ENCODE results near the gene NPC1L1. TPM values are rescaled to one million over a fixed set of nuclear protein-coding genes. Genes with fewer than 3 reads are reported as not detected.

The NPC1L1 gene
- polyA plus RNA-seq, 1 donor (not counting 4 experiments of a cell fraction or from before 2014, with no cell fraction given), result 0.01 TPM

DNA sequence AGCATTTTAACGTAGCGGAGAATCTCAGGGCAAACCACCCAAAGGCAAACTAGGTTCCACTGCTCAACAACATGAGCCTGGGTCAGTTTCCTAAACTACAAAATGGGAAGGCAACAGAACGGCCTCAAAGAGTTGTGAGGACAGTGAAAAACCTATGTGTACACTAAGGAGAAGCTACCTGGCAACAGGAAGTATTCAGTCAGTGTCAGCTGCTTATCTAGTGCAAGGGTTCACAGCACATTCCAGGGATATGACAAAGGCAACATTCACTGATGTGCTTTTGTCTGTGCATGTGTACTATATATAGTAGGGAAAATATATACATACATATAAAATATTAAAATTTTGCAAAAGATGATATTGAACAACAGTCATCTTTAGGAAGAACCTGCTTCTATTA, 67.8 kb downstream of the NPC1L1 start:
- peak overlapping the region in 2 of 3 experiments; percentile 2 to 5 for H3K4me3 ChIP-seq (ENCODE audit: control insufficient read depth in 2 of 3, extremely low read depth in 1 of 3, insufficient read depth in 2 of 3, low read depth in 1 of 3, low read length in 3 of 3)
- dilution Hi-C loops (cut with MboI; ENCODE audit: extremely low pct_ligation_motif_present, low sequenced_read_pairs), result no loop called here
- H3K9me1 ChIP-seq (ENCODE audit: control insufficient read depth, extremely low read depth, insufficient read depth, low read length), result no peaks in the 10 kb centered on the region
- FAIRE-seq (peak; percentile 93), DNase-seq (ENCODE audit: low read depth, low spot score) (peak; percentile 7)
- peaks cover 70% of the 10 kb centered on the region for H3K79me2 ChIP-seq (ENCODE audit: control insufficient read depth, insufficient read depth, low read length)
- H3K9me3 ChIP-seq (ENCODE audit: control insufficient read depth, low read depth, low read length), result no peaks in the 10 kb centered on the region
- no peaks in the 10 kb centered on the region for H3K27me3 ChIP-seq (ENCODE audit: control insufficient read depth, extremely low read depth, insufficient read depth, low read length)
- TF ChIP-seq EZH2 (IDR thresholded peaks at IDR 0.05; ENCODE audit: low read length), result no peak
- TF ChIP-seq, protein P1, sequence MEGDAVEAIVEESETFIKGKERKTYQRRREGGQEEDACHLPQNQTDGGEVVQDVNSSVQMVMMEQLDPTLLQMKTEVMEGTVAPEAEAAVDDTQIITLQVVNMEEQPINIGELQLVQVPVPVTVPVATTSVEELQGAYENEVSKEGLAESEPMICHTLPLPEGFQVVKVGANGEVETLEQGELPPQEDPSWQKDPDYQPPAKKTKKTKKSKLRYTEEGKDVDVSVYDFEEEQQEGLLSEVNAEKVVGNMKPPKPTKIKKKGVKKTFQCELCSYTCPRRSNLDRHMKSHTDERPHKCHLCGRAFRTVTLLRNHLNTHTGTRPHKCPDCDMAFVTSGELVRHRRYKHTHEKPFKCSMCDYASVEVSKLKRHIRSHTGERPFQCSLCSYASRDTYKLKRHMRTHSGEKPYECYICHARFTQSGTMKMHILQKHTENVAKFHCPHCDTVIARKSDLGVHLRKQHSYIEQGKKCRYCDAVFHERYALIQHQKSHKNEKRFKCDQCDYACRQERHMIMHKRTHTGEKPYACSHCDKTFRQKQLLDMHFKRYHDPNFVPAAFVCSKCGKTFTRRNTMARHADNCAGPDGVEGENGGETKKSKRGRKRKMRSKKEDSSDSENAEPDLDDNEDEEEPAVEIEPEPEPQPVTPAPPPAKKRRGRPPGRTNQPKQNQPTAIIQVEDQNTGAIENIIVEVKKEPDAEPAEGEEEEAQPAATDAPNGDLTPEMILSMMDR (optimal IDR thresholded peaks at IDR 0.05 in 1 of 3, IDR thresholded peaks at IDR 0.05 in 1 of 3, conservative IDR thresholded peaks at IDR 0.05 in 1 of 3; ENCODE audit: extremely low read depth in 1 of 3, insufficient read depth in 2 of 3, low read length in 3 of 3), result no peak
- peak overlapping the region; percentile 42 for H3K9ac ChIP-seq (ENCODE audit: control insufficient read depth, extremely low read depth, insufficient read depth, low read length)
- peak overlapping the region; percentile 70 for H3K4me2 ChIP-seq (ENCODE audit: control insufficient read depth, extremely low read depth, insufficient read depth, low read depth, low read length)
- peaks cover 18 to 21% of the 10 kb centered on the region in 2 experiments for H3K36me3 ChIP-seq (ENCODE audit: control insufficient read depth in 2 of 2, extremely low read depth in 1 of 2, insufficient read depth in 2 of 2, low read length in 2 of 2)
- H2AFZ ChIP-seq (ENCODE audit: control insufficient read depth, low read length), result no peak overlapping the region
- H3K4me1 ChIP-seq (ENCODE audit: control insufficient read depth, extremely low read depth, insufficient read depth, low read length), result peaks cover 35% of the 10 kb centered on the region
- H3K27ac ChIP-seq (ENCODE audit: control insufficient read depth, insufficient read depth, low read length), result peak overlapping the region; percentile 81
- H4K20me1 ChIP-seq (ENCODE audit: control insufficient read depth, extremely low read depth, insufficient read depth, low read length), result peaks cover 6% of the 10 kb centered on the region

DNA sequence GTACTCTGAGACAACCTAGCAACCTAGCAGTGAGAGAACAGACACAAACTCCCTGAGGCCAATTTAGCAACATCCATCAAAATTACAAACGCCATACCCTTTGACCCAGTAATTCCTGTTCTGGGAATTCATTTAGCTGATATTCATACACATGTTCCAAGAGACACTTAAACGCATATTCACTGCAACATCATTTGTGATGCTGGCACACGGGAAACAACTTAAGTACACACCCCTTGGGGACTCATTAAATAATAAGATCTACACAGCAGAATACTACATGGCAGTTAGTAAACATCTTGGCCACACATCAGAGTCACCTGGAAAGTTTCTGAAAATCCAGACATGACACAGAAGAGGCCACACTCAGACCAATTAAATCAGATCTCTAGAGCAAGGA, 68.3 kb downstream of the NPC1L1 start:
- Histone ChIP-seq H3K27me3 (ENCODE audit: control insufficient read depth, extremely low read depth, insufficient read depth, low read length) (no peaks in the 10 kb centered on the region), H3K4me3 (ENCODE audit: control insufficient read depth in 2 of 3, extremely low read depth in 1 of 3, insufficient read depth in 2 of 3, low read depth in 1 of 3, low read length in 3 of 3) (peak overlapping the region in 2 of 3 experiments; percentile 2 to 5), H3K4me2 (ENCODE audit: control insufficient read depth, extremely low read depth, insufficient read depth, low read depth, low read length) (peak overlapping the region; percentile 70), H3K4me1 (ENCODE audit: control insufficient read depth, extremely low read depth, insufficient read depth, low read length) (peaks cover 35% of the 10 kb centered on the region), H3K9ac (ENCODE audit: control insufficient read depth, extremely low read depth, insufficient read depth, low read length) (peak overlapping the region; percentile 42), H3K79me2 (ENCODE audit: control insufficient read depth, insufficient read depth, low read length) (peaks cover 70% of the 10 kb centered on the region), H3K27ac (ENCODE audit: control insufficient read depth, insufficient read depth, low read length) (peak overlapping the region; percentile 81), H3K9me1 (ENCODE audit: control insufficient read depth, extremely low read depth, insufficient read depth, low read length) (no peaks in the 10 kb centered on the region), H3K36me3 (ENCODE audit: control insufficient read depth in 2 of 2, extremely low read depth in 1 of 2, insufficient read depth in 2 of 2, low read length in 2 of 2) (peaks cover 19 to 21% of the 10 kb centered on the region in 2 experiments), H2AFZ (ENCODE audit: control insufficient read depth, low read length) (no peak overlapping the region), H4K20me1 (ENCODE audit: control insufficient read depth, extremely low read depth, insufficient read depth, low read length) (peaks cover 6% of the 10 kb centered on the region), H3K9me3 (ENCODE audit: control insufficient read depth, low read depth, low read length) (no peaks in the 10 kb centered on the region)
- DNase-seq (ENCODE audit: low read depth, low spot score) (no peak), FAIRE-seq (no peak)
- dilution Hi-C loops (cut with MboI; ENCODE audit: extremely low pct_ligation_motif_present, low sequenced_read_pairs), result no loop called here
- TF ChIP-seq EZH2 (IDR thresholded peaks at IDR 0.05; ENCODE audit: low read length), result no peak
- TF ChIP-seq, protein P1 (optimal IDR thresholded peaks at IDR 0.05 in 1 of 3, IDR thresholded peaks at IDR 0.05 in 1 of 3, conservative IDR thresholded peaks at IDR 0.05 in 1 of 3; ENCODE audit: extremely low read depth in 1 of 3, insufficient read depth in 2 of 3, low read length in 3 of 3), result no peak

Data from keratinocyte (primary cell).